ENCODE measurements around the gene PTGIR.

GRCh38 chr19:46640656-46641055 lies 15.8 kb upstream of the PTGIR start:
- TF ChIP-seq CTCF (IDR thresholded peaks at IDR 0.05; ENCODE audit: low read depth, low read length), result no peak
- no peak for TF ChIP-seq EZH2phosphoT487 (IDR thresholded peaks at IDR 0.05; ENCODE audit: low read depth)

Measured in OCI-LY3 (cell line).